Stimulated activated CD8-positive, alpha-beta memory T cell treated with anti-CD3 and anti-CD28 coated beads, Interleukin-15, amount 100 ng/mL, for 4 hours (primary cell): ENCODE data around the gene RBBP4.

Experiments
- DNase-seq, 2 donors: peaks; one replicate each; pipeline ENCODE4 v3.0.0-alpha.2; 2020; ENCODE audit warnings: low read depth in 2 of 2

RBBP4 gene

DNA sequence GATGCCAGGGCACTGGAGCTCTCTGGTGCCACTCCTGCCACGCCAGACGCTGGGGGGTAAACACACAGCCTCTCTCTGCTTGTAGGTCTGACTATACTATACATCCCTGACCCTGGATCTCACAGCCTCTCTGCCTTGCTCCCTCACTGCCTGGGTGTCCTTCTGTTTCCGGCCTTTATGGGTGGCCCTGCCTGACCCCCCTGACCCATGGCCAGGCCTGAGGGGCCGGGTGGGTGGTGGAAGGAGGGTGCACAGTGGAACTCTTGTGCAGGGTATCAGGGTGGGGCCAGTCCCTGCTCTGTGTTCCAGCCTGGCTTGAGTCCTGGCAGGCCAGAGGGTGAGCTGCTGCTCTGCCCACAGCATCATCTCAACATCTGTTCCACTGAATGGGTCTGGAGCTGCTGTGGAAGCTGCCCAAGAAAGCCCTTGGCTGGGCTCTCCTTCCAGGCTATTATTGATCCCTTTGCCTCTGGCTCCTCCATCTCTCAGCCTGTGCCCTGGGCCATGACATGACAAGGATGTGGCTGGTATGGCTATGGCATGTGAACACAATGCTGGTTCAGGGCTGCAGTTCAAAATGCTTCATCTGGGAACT is 68.8 kb downstream of the RBBP4 start:
- no peak for DNase-seq

DNA sequence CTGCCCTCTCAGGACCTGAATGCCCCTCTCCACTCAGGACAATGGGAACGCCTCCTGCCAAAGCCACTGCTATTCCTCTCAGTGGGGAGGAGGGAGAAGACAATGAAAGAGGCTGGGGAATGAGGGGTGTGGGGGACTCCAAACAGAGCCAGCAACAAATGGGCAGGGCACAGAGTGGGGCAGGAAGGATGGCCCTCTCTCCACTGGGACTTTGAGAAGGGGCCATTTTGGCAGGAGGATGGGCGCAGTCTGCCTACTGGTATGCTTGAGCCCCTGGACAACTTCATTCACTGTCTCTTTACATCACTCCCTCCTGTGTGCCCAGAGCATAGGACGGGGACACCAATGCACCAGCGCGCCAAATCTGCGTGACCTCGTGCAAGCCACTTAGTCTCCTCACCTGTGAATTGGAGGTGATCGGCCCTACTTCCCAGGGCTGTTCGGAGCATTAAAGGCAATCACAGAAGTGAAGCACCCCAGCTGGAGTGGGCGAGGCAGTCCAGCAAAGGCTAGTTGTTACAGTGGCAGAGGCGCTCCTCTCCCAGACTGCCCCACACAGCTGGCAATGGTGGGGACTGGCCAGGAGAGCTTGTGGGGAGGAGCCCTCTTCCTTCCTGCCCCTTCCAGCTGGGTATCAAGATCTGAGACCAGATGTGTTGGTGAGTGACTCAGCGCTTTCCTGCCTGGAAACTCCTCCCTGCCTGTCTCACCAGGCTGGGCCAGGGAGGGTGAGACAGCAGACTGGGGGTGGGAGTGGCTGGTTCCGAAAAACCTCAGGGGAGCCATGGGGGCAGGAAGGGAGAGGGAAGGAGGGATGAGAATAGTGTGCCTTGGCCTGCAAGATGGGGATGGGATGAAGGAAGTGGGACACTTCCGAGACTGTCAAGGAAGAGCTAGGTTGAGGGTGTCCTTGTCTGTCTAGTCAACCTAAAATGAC is 73.9 kb downstream of the RBBP4 start:
- DNase-seq = no peak

DNA sequence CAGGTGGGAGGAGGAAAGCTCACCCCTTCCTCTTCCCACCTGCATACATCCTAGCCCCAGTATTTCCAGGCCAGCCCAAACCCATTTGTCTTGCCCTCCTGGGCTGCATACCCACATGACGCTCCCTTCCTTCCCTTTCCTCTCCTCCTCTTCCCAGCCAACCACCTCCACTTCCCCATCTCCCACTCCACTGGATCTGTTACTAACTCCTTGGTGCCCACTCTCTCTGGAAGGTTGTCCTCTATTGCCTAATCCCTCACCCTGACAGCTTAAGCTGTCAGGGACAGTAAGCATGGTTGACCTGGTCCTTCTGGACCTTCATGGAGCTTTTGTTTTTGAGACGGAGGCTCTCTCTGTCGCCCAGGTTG is 74.6 kb downstream of the RBBP4 start:
- DNase-seq = no peak

DNA sequence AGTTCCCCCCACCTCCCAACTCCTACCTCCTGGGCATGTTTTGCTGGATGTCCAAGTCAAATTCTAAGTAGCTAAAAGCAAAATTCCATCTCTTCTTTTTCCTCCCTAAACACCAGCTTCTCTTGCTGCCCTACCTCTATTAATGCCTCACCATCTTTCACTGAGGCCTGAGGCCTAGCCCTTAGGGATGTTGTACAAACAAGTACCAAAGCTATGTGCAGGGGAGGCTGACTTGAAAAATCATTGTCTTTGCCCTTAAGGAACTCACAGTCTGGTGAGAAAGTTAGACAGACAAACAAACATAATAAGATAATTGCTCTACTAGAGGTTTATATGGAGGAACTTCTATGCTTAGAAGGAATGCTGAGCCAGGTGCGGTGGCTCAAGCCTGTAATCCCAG is 76.9 kb downstream of the RBBP4 start:
- DNase-seq = no peak

DNA sequence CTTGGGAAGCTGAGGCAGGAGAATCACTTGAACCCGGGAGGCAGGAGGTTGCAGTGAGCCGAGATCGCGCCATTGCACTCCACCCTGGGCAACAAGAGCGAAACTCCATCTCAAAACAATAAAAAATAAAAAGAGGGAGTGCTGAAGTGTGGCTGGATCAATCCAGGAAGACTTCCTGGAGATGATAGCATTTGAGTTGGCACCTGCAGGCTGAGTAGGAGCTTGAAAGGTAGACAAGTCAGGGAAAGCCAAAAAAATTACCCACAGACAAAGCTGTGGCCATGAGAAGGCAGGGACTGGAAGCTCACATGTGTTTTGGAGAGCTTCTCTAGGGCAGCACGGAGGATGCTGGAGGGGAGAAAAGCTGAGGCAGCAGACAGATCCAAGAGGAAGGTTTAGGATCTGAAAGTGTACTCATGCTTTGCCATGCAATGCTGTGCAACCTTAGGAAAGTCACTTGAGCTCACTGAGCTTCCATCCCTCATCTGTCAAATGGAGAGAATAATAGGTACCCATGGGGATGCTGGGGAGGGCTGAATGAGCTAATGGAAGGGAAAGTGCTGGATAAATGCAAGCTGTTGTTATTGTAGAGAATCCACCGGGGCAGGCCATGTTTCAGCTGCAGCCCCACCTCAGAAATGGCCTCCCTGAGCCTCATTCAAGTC is 77.5 kb downstream of the RBBP4 start:
- DNase-seq = no peak

DNA sequence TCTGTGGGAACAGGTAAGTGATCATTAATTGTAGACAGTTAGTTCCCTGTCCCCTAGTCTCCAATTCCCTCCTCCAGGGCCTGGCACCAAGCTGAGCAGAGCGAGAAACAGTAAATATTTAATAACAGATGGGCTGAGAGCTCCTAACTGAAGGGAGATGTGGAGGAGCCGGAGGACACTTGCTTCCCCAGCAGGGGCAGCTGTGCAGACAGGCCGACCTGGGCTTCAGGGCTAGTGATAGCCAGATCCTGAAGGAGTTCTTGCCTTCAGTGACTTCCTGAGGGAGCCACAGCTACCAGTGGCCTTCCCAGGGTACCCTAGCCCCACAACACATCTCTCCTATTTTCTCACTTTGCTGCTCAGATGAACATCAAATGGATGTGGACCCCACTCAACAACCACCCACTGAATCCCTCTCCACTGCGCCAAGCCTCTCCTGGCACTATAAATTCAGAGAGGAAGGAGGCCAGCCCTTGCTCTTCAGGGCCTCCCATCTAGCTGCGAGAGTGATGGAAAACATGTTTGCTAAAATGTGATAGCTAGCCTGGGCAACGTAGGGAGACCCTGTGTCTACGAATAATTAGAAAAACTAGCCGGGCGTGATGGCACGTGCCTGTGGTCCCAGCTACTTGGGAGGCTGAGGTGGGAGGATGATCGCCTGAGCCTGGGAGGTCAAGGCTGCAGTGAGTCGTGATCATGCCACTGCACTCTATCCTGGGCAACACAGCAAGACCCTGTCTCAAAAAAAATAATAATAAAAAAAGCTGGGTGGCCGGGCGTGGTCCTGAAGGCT is 78.4 kb downstream of the RBBP4 start:
- DNase-seq = no peak

DNA sequence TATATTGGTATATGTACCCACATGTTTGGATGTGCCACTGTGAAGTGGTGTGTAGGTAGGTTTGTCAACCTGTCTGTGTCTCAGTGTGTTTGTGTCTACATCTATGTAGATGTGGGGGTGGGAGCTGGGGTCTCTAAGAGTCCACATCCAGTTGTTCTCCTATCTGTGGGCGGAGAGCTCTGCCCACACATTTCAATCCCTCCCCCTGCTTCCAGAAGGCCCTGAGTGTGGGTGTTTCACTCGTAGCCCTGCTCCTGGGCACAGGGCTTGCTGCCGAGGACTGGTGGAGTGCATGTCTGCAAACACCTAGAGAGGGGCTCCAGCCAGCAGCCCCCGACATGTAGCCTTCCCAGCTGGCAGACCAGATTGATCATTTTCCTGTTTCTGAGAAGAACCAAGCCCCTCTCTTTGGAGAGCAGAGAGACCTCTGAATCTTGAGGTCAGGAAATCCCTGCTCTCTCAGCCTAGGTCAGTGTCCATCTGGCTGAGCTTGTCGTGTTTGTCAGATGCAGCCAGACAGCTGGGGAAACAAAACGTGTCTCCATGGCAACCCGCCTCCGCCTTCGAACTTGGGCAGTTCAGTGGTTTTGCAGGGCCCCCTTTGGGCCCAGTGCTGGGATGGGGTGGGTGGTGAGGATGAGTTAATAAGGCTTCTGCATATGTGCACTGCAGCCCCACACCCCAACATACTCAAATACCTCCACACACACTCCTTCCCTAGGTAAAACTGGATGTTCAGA is 82.7 kb downstream of the RBBP4 start:
- DNase-seq = no peak
